Hematopoietic multipotent progenitor cell treated with erythropoietin and hydrocortisone succinate and interleukin-3 and kit ligand, for 6 days (in vitro differentiated cells): Measurements from ENCODE around the gene TADA2B.

ENCODE experiments used
- DNase-seq: peaks from one replicate; pipeline ENCODE4 v3.0.0-alpha.2; 2015

TADA2B gene

GRCh38 chr4:7043284-7044136 is at the start of gene TADA2B:
Gene TADA2B (plus strand): TSS chr4:7043372. CDS start chr4:7043580, 208 bp downstream.
- DNase-seq, result peak; percentile 55

GRCh38 chr4:6996481-6996880 is 46.7 kb upstream of the TADA2B start:
- no peak for DNase-seq

GRCh38 chr4:6999172-7000086 is 43.7 kb upstream of the TADA2B start:
- DNase-seq, result no peak

- DNase-seq, result no peak
Observed at GRCh38 chr4:7000421-7001176, 42.6 kb upstream of the TADA2B start.

- no peak for DNase-seq
Observed at GRCh38 chr4:7001271-7001670, 41.9 kb upstream of the TADA2B start.

GRCh38 chr4:7002336-7002735 is 40.8 kb upstream of the TADA2B start:
- DNase-seq, result no peak

- no peak for DNase-seq
Observed at GRCh38 chr4:7003176-7003878, 39.8 kb upstream of the TADA2B start.

GRCh38 chr4:7003879-7004240 is 39.3 kb upstream of the TADA2B start:
- DNase-seq, result no peak

GRCh38 chr4:7004331-7004730 is 38.8 kb upstream of the TADA2B start:
- DNase-seq, result no peak

- no peak for DNase-seq
Observed at GRCh38 chr4:7005571-7005970, 37.6 kb upstream of the TADA2B start.

- DNase-seq, result no peak
Observed at GRCh38 chr4:7006411-7006810, 36.8 kb upstream of the TADA2B start.

GRCh38 chr4:7007142-7007907 is 35.8 kb upstream of the TADA2B start:
- DNase-seq, result no peak

GRCh38 chr4:7007944-7008343 is 35.2 kb upstream of the TADA2B start:
- no peak for DNase-seq

- DNase-seq, result no peak
Observed at GRCh38 chr4:7009564-7009963, 33.6 kb upstream of the TADA2B start.

GRCh38 chr4:7013175-7013574 is 30.0 kb upstream of the TADA2B start:
- no peak for DNase-seq

GRCh38 chr4:7014815-7015214 is 28.4 kb upstream of the TADA2B start:
- no peak for DNase-seq

GRCh38 chr4:7015383-7016035 is 27.7 kb upstream of the TADA2B start:
- no peak for DNase-seq

GRCh38 chr4:7016086-7016485 is 27.1 kb upstream of the TADA2B start:
- DNase-seq, result no peak

GRCh38 chr4:7016512-7016911 is 26.7 kb upstream of the TADA2B start:
- no peak for DNase-seq

GRCh38 chr4:7017446-7018048 is 25.6 kb upstream of the TADA2B start:
- no peak for DNase-seq

GRCh38 chr4:7018281-7018680 is 24.9 kb upstream of the TADA2B start:
- no peak for DNase-seq
